WTC11 (cell line): ENCODE results near the gene BCAS1. TPM values are rescaled to one million over a fixed set of nuclear protein-coding genes. Genes with fewer than 3 reads are reported as not detected.

Source experiments
- ATAC-seq: fragments of 200-7000 bp; cut with Tn5 transposase; 2 replicates; pipeline ENCODE4 v1.10.0; 2021; ENCODE audit warnings: mild to moderate bottlenecking, moderate library complexity
- CTCF ChIA-PET: fragments of 300-600 bp; sonication (Branson Sonifier 250); formaldehyde crosslinking; loops from one replicate; lab custom pipeline; 2021; ENCODE audit warnings: antibody characterized with exemption; lab: Charles Lee
- POLR2A ChIA-PET: fragments of 350-600 bp; sonication (Branson Sonifier 250); formaldehyde crosslinking; loops from one replicate; lab custom pipeline; 2021; ENCODE audit warnings: antibody characterized with exemption; lab: Charles Lee
- DNase-seq: peaks from one replicate; pipeline ENCODE4 v3.0.0; 2021; ENCODE audit warnings: low spot score
- H3K27ac Mint-ChIP-seq: 2 replicates; pipeline ENCODE4 v1.8.0; 2021; ENCODE audit warnings: mixed read lengths
- H3K27me3 Mint-ChIP-seq: 2 replicates; pipeline ENCODE4 v1.8.0; 2021; ENCODE audit warnings: low read depth, mild to moderate bottlenecking, moderate library complexity, mixed read lengths
- H3K36me3 Mint-ChIP-seq: 2 replicates; pipeline ENCODE4 v1.8.0; 2021; ENCODE audit warnings: mixed read lengths
- H3K4me1 Mint-ChIP-seq: 2 replicates; pipeline ENCODE4 v1.8.0; 2022; ENCODE audit warnings: mixed read lengths
- H3K4me3 Mint-ChIP-seq: 2 replicates; pipeline ENCODE4 v1.8.0; 2021; ENCODE audit warnings: mild to moderate bottlenecking, moderate library complexity, mixed read lengths
- H3K9me3 Mint-ChIP-seq: 2 replicates; pipeline ENCODE4 v1.8.0; 2021; ENCODE audit warnings: mixed read lengths
- CBFB ChIP-seq: sonication (generic); formaldehyde crosslinking; IDR thresholded peaks from 2 replicates; pipeline ENCODE4 v1.8.1; 2022; ENCODE audit warnings: mild to moderate bottlenecking, low read depth, missing genetic modification reagents
- EMX1 ChIP-seq: fragments of 250-450 bp; sonication (Bioruptor Pico); IDR thresholded peaks from 2 replicates; pipeline ENCODE4 v1.8.0; 2021; ENCODE audit warnings: mild to moderate bottlenecking
- ESRRA ChIP-seq: sonication (generic); formaldehyde crosslinking; IDR thresholded peaks from 2 replicates; pipeline ENCODE4 v1.8.1; 2022; ENCODE audit warnings: mild to moderate bottlenecking, missing genetic modification reagents, borderline replicate concordance
- FOXP1 ChIP-seq: sonication (generic); formaldehyde crosslinking; IDR thresholded peaks from 2 replicates; pipeline ENCODE4 v1.8.0; 2022; ENCODE audit warnings: missing genetic modification reagents, mild to moderate bottlenecking, moderate library complexity, borderline replicate concordance
- GTF2I ChIP-seq: fragments of 250-450 bp; sonication (Bioruptor Pico); conservative IDR thresholded peaks from 2 replicates; pipeline ENCODE4 v1.4.0; 2021; ENCODE audit warnings: mild to moderate bottlenecking
- KAT7 ChIP-seq: sonication (generic); formaldehyde crosslinking; IDR thresholded peaks from 2 replicates; pipeline ENCODE4 v1.8.1; 2023; ENCODE audit warnings: missing genetic modification reagents, mild to moderate bottlenecking, borderline replicate concordance
- MXD4 ChIP-seq: fragments of 250-450 bp; sonication (Bioruptor Pico); IDR thresholded peaks from 2 replicates; pipeline ENCODE4 v1.8.0; 2021; ENCODE audit warnings: mild to moderate bottlenecking, moderate library complexity, borderline replicate concordance
- NFE2L1 ChIP-seq: sonication (generic); formaldehyde crosslinking; IDR thresholded peaks from 2 replicates; pipeline ENCODE4 v1.8.1; 2023; ENCODE audit warnings: missing genetic modification reagents
- NR1H2 ChIP-seq: sonication (generic); formaldehyde crosslinking; IDR thresholded peaks from 2 replicates; pipeline ENCODE4 v1.9.0; 2021; ENCODE audit warnings: mild to moderate bottlenecking, moderate library complexity, missing genetic modification reagents
- NR3C1 ChIP-seq: sonication (generic); formaldehyde crosslinking; conservative IDR thresholded peaks from 2 replicates; pipeline ENCODE4 v1.8.1; 2023; ENCODE audit warnings: low read depth, mild to moderate bottlenecking, missing genetic modification reagents
- SP1 ChIP-seq: sonication (generic); formaldehyde crosslinking; conservative IDR thresholded peaks from 2 replicates; pipeline ENCODE4 v1.8.1; 2022; ENCODE audit warnings: missing genetic modification reagents
- TEAD4 ChIP-seq: sonication (generic); formaldehyde crosslinking; IDR thresholded peaks from 2 replicates; pipeline ENCODE4 v1.8.0; 2022; ENCODE audit warnings: mild to moderate bottlenecking, missing genetic modification reagents
- TP53 ChIP-seq: sonication (generic); formaldehyde crosslinking; IDR thresholded peaks from 2 replicates; pipeline ENCODE4 v1.8.1; 2023; ENCODE audit warnings: mild to moderate bottlenecking, missing genetic modification reagents
- ZNF138 ChIP-seq: sonication (generic); formaldehyde crosslinking; conservative IDR thresholded peaks from 2 replicates; pipeline ENCODE4 v1.8.1; 2022; ENCODE audit warnings: mild to moderate bottlenecking, moderate library complexity, missing genetic modification reagents
- ZNF263 ChIP-seq: sonication (generic); formaldehyde crosslinking; IDR thresholded peaks from 2 replicates; pipeline ENCODE4 v1.8.1; 2022; ENCODE audit warnings: low read depth, mild to moderate bottlenecking, moderate library complexity, missing genetic modification reagents
- ZNF416 ChIP-seq: fragments of 250-450 bp; sonication (Bioruptor Pico); IDR thresholded peaks from 2 replicates; pipeline ENCODE4 v1.9.0; 2021; ENCODE audit warnings: mild to moderate bottlenecking, inconsistent platforms
- ZNF423 ChIP-seq: fragments of 250-450 bp; sonication (Bioruptor Pico); IDR thresholded peaks from 2 replicates; pipeline ENCODE4 v2.1.2; 2022; ENCODE audit warnings: mild to moderate bottlenecking, moderate library complexity
- total RNA-seq: library from RNA; stranded (reverse); gene quantifications from 3 replicates; pipeline ENCODE4 v1.2.3, GENCODE V29; 2021
- TF ChIP-seq, protein P1 (sequence below): sonication (generic); formaldehyde crosslinking; IDR thresholded peaks from 2 replicates; pipeline ENCODE4 v1.8.0; 2022; ENCODE audit warnings: missing genetic modification reagents
- TF ChIP-seq, protein P2 (sequence below): sonication (generic); formaldehyde crosslinking; IDR thresholded peaks from 2 replicates; pipeline ENCODE4 v1.8.1; 2022; ENCODE audit warnings: low read depth, mild to moderate bottlenecking, moderate library complexity, missing genetic modification reagents, borderline replicate concordance
- TF ChIP-seq, protein P3 (sequence below): sonication (generic); formaldehyde crosslinking; IDR thresholded peaks from 2 replicates; pipeline ENCODE4 v1.8.0; 2022; ENCODE audit warnings: mild to moderate bottlenecking, missing genetic modification reagents
- TF ChIP-seq, protein P4 (sequence below): fragments of 250-450 bp; sonication (Bioruptor Pico); conservative IDR thresholded peaks from 2 replicates; pipeline ENCODE4 v1.9.0; 2021; ENCODE audit warnings: mild to moderate bottlenecking
- TF ChIP-seq, protein P5 (sequence below): sonication (generic); formaldehyde crosslinking; IDR thresholded peaks from 2 replicates; pipeline ENCODE4 v1.8.0; 2022; ENCODE audit warnings: mild to moderate bottlenecking, missing genetic modification reagents
- TF ChIP-seq, protein P6 (sequence below): sonication (generic); formaldehyde crosslinking; conservative IDR thresholded peaks from 2 replicates; pipeline ENCODE4 v1.8.1; 2023; ENCODE audit warnings: mild to moderate bottlenecking, low read depth, missing genetic modification reagents, moderate library complexity

BCAS1 gene
- total RNA-seq, 1 experiment from 2014 or later: 0.11 TPM

DNA sequence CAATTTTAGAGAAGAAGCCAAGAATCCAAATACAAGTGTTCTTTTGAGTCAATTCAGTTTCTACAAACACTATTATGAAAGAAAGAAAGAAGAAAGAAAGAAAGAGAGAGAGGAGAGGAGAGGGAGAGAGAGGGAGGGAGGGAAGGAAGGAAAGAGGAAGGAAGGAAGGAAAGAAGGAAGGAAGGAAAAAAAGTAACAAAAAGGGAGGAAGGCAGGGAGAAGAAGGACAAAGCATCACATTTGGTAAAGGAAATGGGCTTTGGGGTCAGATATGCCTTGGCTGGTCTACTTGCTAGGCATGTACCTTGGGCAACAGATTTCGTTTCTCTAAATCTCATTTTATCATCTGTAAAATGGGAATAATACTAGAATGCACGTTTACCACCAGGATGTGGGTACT lies 49.4 kb upstream of the BCAS1 start (continued):
- TF ChIP-seq, protein P1, sequence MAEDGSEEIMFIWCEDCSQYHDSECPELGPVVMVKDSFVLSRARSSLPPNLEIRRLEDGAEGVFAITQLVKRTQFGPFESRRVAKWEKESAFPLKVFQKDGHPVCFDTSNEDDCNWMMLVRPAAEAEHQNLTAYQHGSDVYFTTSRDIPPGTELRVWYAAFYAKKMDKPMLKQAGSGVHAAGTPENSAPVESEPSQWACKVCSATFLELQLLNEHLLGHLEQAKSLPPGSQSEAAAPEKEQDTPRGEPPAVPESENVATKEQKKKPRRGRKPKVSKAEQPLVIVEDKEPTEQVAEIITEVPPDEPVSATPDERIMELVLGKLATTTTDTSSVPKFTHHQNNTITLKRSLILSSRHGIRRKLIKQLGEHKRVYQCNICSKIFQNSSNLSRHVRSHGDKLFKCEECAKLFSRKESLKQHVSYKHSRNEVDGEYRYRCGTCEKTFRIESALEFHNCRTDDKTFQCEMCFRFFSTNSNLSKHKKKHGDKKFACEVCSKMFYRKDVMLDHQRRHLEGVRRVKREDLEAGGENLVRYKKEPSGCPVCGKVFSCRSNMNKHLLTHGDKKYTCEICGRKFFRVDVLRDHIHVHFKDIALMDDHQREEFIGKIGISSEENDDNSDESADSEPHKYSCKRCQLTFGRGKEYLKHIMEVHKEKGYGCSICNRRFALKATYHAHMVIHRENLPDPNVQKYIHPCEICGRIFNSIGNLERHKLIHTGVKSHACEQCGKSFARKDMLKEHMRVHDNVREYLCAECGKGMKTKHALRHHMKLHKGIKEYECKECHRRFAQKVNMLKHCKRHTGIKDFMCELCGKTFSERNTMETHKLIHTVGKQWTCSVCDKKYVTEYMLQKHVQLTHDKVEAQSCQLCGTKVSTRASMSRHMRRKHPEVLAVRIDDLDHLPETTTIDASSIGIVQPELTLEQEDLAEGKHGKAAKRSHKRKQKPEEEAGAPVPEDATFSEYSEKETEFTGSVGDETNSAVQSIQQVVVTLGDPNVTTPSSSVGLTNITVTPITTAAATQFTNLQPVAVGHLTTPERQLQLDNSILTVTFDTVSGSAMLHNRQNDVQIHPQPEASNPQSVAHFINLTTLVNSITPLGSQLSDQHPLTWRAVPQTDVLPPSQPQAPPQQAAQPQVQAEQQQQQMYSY (CRISPR knock-in tag): no peak
- TF ChIP-seq KAT7 (CRISPR knock-in tag): no peak
- TF ChIP-seq ZNF423 (CRISPR knock-in tag): no peak
- no peak for TF ChIP-seq EMX1 (CRISPR knock-in tag)
- no peak for TF ChIP-seq ESRRA (CRISPR knock-in tag)
- no peak for TF ChIP-seq NFE2L1
- TF ChIP-seq GTF2I (CRISPR knock-in tag): no peak
- TF ChIP-seq, protein P2, sequence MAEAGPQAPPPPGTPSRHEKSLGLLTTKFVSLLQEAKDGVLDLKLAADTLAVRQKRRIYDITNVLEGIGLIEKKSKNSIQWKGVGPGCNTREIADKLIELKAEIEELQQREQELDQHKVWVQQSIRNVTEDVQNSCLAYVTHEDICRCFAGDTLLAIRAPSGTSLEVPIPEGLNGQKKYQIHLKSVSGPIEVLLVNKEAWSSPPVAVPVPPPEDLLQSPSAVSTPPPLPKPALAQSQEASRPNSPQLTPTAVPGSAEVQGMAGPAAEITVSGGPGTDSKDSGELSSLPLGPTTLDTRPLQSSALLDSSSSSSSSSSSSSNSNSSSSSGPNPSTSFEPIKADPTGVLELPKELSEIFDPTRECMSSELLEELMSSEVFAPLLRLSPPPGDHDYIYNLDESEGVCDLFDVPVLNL (CRISPR knock-in tag): no peak
- TF ChIP-seq NR3C1 (CRISPR knock-in tag): no peak
- no peak for TF ChIP-seq FOXP1
- TF ChIP-seq NR1H2 (CRISPR knock-in tag): no peak
- TF ChIP-seq, protein P3, sequence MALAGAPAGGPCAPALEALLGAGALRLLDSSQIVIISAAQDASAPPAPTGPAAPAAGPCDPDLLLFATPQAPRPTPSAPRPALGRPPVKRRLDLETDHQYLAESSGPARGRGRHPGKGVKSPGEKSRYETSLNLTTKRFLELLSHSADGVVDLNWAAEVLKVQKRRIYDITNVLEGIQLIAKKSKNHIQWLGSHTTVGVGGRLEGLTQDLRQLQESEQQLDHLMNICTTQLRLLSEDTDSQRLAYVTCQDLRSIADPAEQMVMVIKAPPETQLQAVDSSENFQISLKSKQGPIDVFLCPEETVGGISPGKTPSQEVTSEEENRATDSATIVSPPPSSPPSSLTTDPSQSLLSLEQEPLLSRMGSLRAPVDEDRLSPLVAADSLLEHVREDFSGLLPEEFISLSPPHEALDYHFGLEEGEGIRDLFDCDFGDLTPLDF (CRISPR knock-in tag): no peak

DNA sequence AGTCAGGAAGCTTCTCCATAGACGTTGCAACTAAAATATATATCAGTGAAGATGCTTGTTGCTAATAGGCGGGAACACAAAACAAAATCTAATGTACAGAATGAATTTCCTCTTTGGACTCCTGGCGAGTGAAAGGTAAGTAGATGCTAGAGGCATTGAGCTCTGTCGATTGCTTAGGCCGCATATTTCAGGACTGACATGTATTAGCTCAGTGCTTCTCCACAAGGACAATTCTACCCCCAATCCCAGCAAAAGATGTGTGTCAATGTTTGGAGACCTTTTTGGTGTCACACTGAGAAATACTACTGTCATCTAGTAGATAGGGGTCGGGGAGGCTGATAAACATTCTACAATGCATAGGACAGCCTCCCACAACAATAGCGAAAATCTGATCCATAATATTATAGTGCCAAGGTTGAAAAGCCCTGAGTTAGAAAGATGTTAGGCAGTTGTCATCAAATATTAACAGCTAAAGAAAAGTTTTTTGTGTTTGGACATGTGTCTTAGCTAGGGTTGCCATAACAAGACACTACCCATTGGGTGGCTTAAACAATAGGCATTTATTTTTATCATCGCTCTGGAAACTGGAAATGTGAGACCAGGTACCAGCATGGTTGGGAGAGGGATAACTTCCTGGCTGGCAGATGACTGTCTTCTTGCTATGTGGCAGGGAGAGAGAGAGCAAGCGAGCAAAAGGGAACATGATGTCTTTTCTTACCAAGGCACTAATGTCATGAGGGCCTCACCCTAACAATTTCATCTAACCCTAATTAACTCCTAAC lies 48.0 kb upstream of the BCAS1 start:
- H3K36me3 Mint-ChIP-seq: no peaks in the 10 kb centered on the region
- TF ChIP-seq CBFB (no peak), MXD4 (CRISPR knock-in tag) (no peak), ZNF263 (CRISPR knock-in tag) (no peak), NR1H2 (CRISPR knock-in tag) (no peak), ZNF416 (CRISPR knock-in tag) (no peak), ZNF138 (CRISPR knock-in tag) (no peak), TP53 (no peak), TEAD4 (CRISPR knock-in tag) (no peak), SP1 (no peak)
- TF ChIP-seq, protein P4, sequence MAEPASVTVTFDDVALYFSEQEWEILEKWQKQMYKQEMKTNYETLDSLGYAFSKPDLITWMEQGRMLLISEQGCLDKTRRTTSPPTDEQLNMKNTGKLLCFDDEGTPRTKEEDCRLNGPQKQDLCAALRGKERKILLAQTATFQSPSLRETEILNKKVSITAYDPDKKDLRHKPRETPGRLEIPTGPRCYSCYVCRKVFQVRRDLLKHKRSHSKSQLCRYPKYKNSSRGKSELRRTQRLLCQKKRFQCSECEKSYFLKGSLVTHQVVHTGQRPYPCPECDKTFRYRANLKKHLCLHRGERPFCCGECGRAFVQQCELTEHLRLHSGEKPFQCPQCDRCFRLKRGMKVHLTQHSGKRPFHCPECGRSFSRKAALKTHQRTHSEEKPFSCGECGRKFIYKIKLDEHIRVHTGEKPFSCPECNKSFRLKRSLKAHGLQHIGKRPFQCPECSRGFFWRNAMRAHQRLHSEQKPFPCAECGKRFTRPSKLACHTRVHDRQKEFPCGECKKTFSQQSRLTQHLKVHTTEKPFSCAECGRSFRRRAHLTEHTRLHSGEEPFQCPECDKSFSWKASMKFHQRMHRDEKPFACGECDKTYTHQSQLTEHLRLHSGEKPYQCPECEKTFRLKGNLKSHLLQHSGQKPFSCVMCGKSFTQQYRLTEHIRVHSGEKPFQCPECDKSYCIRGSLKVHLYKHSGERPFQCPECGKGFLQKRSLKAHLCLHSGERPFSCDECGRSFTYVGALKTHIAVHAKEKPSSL (CRISPR knock-in tag): no peak
- TF ChIP-seq, protein P5, sequence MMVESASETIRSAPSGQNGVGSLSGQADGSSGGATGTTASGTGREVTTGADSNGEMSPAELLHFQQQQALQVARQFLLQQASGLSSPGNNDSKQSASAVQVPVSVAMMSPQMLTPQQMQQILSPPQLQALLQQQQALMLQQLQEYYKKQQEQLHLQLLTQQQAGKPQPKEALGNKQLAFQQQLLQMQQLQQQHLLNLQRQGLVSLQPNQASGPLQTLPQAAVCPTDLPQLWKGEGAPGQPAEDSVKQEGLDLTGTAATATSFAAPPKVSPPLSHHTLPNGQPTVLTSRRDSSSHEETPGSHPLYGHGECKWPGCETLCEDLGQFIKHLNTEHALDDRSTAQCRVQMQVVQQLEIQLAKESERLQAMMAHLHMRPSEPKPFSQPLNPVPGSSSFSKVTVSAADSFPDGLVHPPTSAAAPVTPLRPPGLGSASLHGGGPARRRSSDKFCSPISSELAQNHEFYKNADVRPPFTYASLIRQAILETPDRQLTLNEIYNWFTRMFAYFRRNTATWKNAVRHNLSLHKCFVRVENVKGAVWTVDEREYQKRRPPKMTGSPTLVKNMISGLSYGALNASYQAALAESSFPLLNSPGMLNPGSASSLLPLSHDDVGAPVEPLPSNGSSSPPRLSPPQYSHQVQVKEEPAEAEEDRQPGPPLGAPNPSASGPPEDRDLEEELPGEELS (CRISPR knock-in tag): no peak
- TF ChIP-seq, protein P6, sequence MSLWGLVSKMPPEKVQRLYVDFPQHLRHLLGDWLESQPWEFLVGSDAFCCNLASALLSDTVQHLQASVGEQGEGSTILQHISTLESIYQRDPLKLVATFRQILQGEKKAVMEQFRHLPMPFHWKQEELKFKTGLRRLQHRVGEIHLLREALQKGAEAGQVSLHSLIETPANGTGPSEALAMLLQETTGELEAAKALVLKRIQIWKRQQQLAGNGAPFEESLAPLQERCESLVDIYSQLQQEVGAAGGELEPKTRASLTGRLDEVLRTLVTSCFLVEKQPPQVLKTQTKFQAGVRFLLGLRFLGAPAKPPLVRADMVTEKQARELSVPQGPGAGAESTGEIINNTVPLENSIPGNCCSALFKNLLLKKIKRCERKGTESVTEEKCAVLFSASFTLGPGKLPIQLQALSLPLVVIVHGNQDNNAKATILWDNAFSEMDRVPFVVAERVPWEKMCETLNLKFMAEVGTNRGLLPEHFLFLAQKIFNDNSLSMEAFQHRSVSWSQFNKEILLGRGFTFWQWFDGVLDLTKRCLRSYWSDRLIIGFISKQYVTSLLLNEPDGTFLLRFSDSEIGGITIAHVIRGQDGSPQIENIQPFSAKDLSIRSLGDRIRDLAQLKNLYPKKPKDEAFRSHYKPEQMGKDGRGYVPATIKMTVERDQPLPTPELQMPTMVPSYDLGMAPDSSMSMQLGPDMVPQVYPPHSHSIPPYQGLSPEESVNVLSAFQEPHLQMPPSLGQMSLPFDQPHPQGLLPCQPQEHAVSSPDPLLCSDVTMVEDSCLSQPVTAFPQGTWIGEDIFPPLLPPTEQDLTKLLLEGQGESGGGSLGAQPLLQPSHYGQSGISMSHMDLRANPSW (CRISPR knock-in tag): no peak

More for the DNA sequence above, 48.0 kb upstream of the BCAS1 start:
- ATAC-seq (no peak), DNase-seq (no peak)
- Mint-ChIP-seq H3K9me3 (no peaks in the 10 kb centered on the region), H3K27me3 (no peaks in the 10 kb centered on the region), H3K27ac (no peak overlapping the region), H3K4me1 (peaks cover 26% of the 10 kb centered on the region), H3K4me3 (no peak overlapping the region)
- CTCF ChIA-PET: interaction anchor here (1.2 to 1.5 kb wide), 2 partner anchors 14 to 15 kb away, joined by 4 read pairs; no protein-coding TSS in a partner anchor
- POLR2A ChIA-PET: no interaction called here
